GM12874 (cell line): ENCODE measurements around the gene HERC3.

Experiments
- CTCF ChIP-seq: IDR thresholded peaks from 2 replicates; pipeline ENCODE4 v1.5.1; 2011; ENCODE audit warnings: low read depth, mild to moderate bottlenecking, control low read depth, low read length, moderate library complexity; ENCODE audit not compliant: insufficient read depth

HERC3 gene

GRCh38 chr4:88591787-88592599, at the start of gene HERC3:
Gene HERC3, plus strand, starts transcription at chr4:88592480. Its CDS starts 13,344 bp downstream, at chr4:88605824.
- TF ChIP-seq CTCF, result 0 out of 2 replicates have a peak, but pooled peaks have one; percentile 2

GRCh38 chr4:88549815-88550214, 42.5 kb upstream of the HERC3 start:
- no peak for TF ChIP-seq CTCF

GRCh38 chr4:88567591-88567990, 24.7 kb upstream of the HERC3 start:
- no peak for TF ChIP-seq CTCF

- no peak for TF ChIP-seq CTCF
Observed at GRCh38 chr4:88570001-88570400, 22.3 kb upstream of the HERC3 start.

- no peak for TF ChIP-seq CTCF
Observed at GRCh38 chr4:88573276-88573980, 18.9 kb upstream of the HERC3 start.

GRCh38 chr4:88573995-88574394, 18.3 kb upstream of the HERC3 start:
- TF ChIP-seq CTCF, result no peak

- TF ChIP-seq CTCF, result no peak
Observed at GRCh38 chr4:88575186-88575585, 17.1 kb upstream of the HERC3 start.
